Ishikawa (cell line): ENCODE measurements around the gene SUPT20H.

Source experiments
- CEBPB ChIP-seq: IDR thresholded peaks from 2 replicates; pipeline ENCODE4 v1.6.1; 2012
- EP300 ChIP-seq: IDR thresholded peaks from 2 replicates; pipeline ENCODE4 v1.6.1; 2012; ENCODE audit warnings: borderline replicate concordance
- MAX ChIP-seq: IDR thresholded peaks from 2 replicates; pipeline ENCODE4 v1.6.1; 2012
- NFIC ChIP-seq: IDR thresholded peaks from 2 replicates; pipeline ENCODE4 v1.6.1; 2012
- RAD21 ChIP-seq: IDR thresholded peaks from 2 replicates; pipeline ENCODE4 v1.6.1; 2012; ENCODE audit warnings: low read depth
- TAF1 ChIP-seq: IDR thresholded peaks from 2 replicates; pipeline ENCODE4 v1.6.1; 2012; ENCODE audit warnings: low read depth, mild to moderate bottlenecking
- TCF12 ChIP-seq: IDR thresholded peaks from 2 replicates; pipeline ENCODE4 v1.6.1; 2012; ENCODE audit warnings: low read depth
- YY1 ChIP-seq: IDR thresholded peaks from 2 replicates; pipeline ENCODE4 v1.6.1; 2012; ENCODE audit warnings: low read depth
- ZBTB7A ChIP-seq: IDR thresholded peaks from 2 replicates; pipeline ENCODE4 v1.6.1; 2012; ENCODE audit warnings: low read depth

GRCh38 chr13:37090912-37091311 is 31.4 kb upstream of the SUPT20H start:
- TF ChIP-seq TAF1, result no peak
- TF ChIP-seq EP300, result no peak
- TF ChIP-seq YY1, result no peak
- TF ChIP-seq CEBPB, result no peak
- no peak for TF ChIP-seq MAX
- no peak for TF ChIP-seq ZBTB7A
- TF ChIP-seq RAD21, result no peak
- no peak for TF ChIP-seq TCF12
- TF ChIP-seq NFIC, result no peak
